SH-SY5Y (cell line): ENCODE data around the gene NAT14.

Source experiments
- GATA2 ChIP-seq: IDR thresholded peaks from 2 replicates; pipeline ENCODE4 v1.6.1; 2011; ENCODE audit warnings: mild to moderate bottlenecking, low read depth, low read length
- GATA3 ChIP-seq: IDR thresholded peaks from 2 replicates; pipeline ENCODE4 v1.6.1; 2011; ENCODE audit warnings: low read depth, mild to moderate bottlenecking, low read length, moderate library complexity

Gene NAT14

GRCh38 chr19:55520691-55521292 lies 35.8 kb downstream of the NAT14 start:
- TF ChIP-seq GATA2: no peak
- no peak for TF ChIP-seq GATA3

GRCh38 chr19:55525289-55526101 lies 40.5 kb downstream of the NAT14 start:
- TF ChIP-seq GATA2 (no peak), GATA3 (no peak)

- TF ChIP-seq GATA2: no peak
- no peak for TF ChIP-seq GATA3
Measured at GRCh38 chr19:55526216-55527196, 41.5 kb downstream of the NAT14 start.

GRCh38 chr19:55527197-55528029 lies 42.4 kb downstream of the NAT14 start:
- TF ChIP-seq GATA3 (no peak), GATA2 (no peak)

GRCh38 chr19:55528030-55528803 lies 43.2 kb downstream of the NAT14 start:
- TF ChIP-seq GATA2 (no peak), GATA3 (no peak)

GRCh38 chr19:55529636-55530234 lies 44.7 kb downstream of the NAT14 start:
- TF ChIP-seq GATA2: no peak
- TF ChIP-seq GATA3: no peak

- TF ChIP-seq GATA3 (no peak), GATA2 (no peak)
Measured at GRCh38 chr19:55530996-55531395, 46.0 kb downstream of the NAT14 start.

GRCh38 chr19:55535173-55535964 lies 50.4 kb downstream of the NAT14 start:
- no peak for TF ChIP-seq GATA2
- TF ChIP-seq GATA3: no peak

- TF ChIP-seq GATA2 (no peak), GATA3 (no peak)
Measured at GRCh38 chr19:55535965-55536350, 51.0 kb downstream of the NAT14 start.

GRCh38 chr19:55536366-55536765 lies 51.4 kb downstream of the NAT14 start:
- TF ChIP-seq GATA2 (no peak), GATA3 (no peak)
